Measurements from ENCODE around the gene ST8SIA1.

ST8SIA1 gene

GRCh38 chr12:22256041-22256441, 78.5 kb downstream of the ST8SIA1 start:
- DNase-seq = no peak
- in situ Hi-C loops (cut with MboI; ENCODE audit: low pct_unique_long_range_greater_than_20kb, low sequenced_read_pairs) = no loop called here

- in situ Hi-C loops (cut with MboI; ENCODE audit: low pct_unique_long_range_greater_than_20kb, low sequenced_read_pairs) = no loop called here
- DNase-seq = no peak
Measured at GRCh38 chr12:22255097-22255496, 79.4 kb downstream of the ST8SIA1 start.

GRCh38 chr12:22254478-22254877, 80.0 kb downstream of the ST8SIA1 start:
- in situ Hi-C loops (cut with MboI; ENCODE audit: low pct_unique_long_range_greater_than_20kb, low sequenced_read_pairs) = no loop called here
- DNase-seq = no peak

GRCh38 chr12:22252057-22252456, 82.5 kb downstream of the ST8SIA1 start:
- in situ Hi-C loops (cut with MboI; ENCODE audit: low pct_unique_long_range_greater_than_20kb, low sequenced_read_pairs) = no loop called here
- DNase-seq = no peak

GRCh38 chr12:22250762-22251161, 83.7 kb downstream of the ST8SIA1 start:
- DNase-seq = peak; percentile 72
- in situ Hi-C loops (cut with MboI; ENCODE audit: low pct_unique_long_range_greater_than_20kb, low sequenced_read_pairs) = no loop called here

GRCh38 chr12:22248571-22249115, 85.9 kb downstream of the ST8SIA1 start:
- no peak for DNase-seq
- in situ Hi-C loops (cut with MboI; ENCODE audit: low pct_unique_long_range_greater_than_20kb, low sequenced_read_pairs) = no loop called here

GRCh38 chr12:22248121-22248520, 86.4 kb downstream of the ST8SIA1 start:
- DNase-seq = no peak
- in situ Hi-C loops (cut with MboI; ENCODE audit: low pct_unique_long_range_greater_than_20kb, low sequenced_read_pairs) = no loop called here

- in situ Hi-C loops (cut with MboI; ENCODE audit: low pct_unique_long_range_greater_than_20kb, low sequenced_read_pairs) = no loop called here
- no peak for DNase-seq
Measured at GRCh38 chr12:22246217-22246846, 88.2 kb downstream of the ST8SIA1 start.

GRCh38 chr12:22242726-22243125, 91.8 kb downstream of the ST8SIA1 start:
- DNase-seq = no peak
- in situ Hi-C loops (cut with MboI; ENCODE audit: low pct_unique_long_range_greater_than_20kb, low sequenced_read_pairs) = no loop called here

GRCh38 chr12:22238211-22238610, 96.3 kb downstream of the ST8SIA1 start:
- DNase-seq = no peak

GRCh38 chr12:22234561-22234960, 99.9 kb downstream of the ST8SIA1 start:
- in situ Hi-C loops (cut with MboI; ENCODE audit: low pct_unique_long_range_greater_than_20kb, low sequenced_read_pairs) = no loop called here
- no peak for DNase-seq

More at GRCh38 chr12:22238211-22238610, 96.3 kb downstream of the ST8SIA1 start:
- in situ Hi-C loops (cut with MboI; ENCODE audit: low pct_unique_long_range_greater_than_20kb, low sequenced_read_pairs) = no loop called here

GRCh38 chr12:22231836-22232235, 102.7 kb downstream of the ST8SIA1 start:
- DNase-seq = no peak
- in situ Hi-C loops (cut with MboI; ENCODE audit: low pct_unique_long_range_greater_than_20kb, low sequenced_read_pairs) = no loop called here

GRCh38 chr12:22231078-22231477, 103.4 kb downstream of the ST8SIA1 start:
- DNase-seq = no peak
- in situ Hi-C loops (cut with MboI; ENCODE audit: low pct_unique_long_range_greater_than_20kb, low sequenced_read_pairs) = no loop called here

GRCh38 chr12:22230280-22230794, 104.2 kb downstream of the ST8SIA1 start:
- in situ Hi-C loops (cut with MboI; ENCODE audit: low pct_unique_long_range_greater_than_20kb, low sequenced_read_pairs) = no loop called here

GRCh38 chr12:22229652-22230279, 104.7 kb downstream of the ST8SIA1 start:
- no peak for DNase-seq
- in situ Hi-C loops (cut with MboI; ENCODE audit: low pct_unique_long_range_greater_than_20kb, low sequenced_read_pairs) = no loop called here

More at GRCh38 chr12:22230280-22230794, 104.2 kb downstream of the ST8SIA1 start:
- DNase-seq = no peak

- in situ Hi-C loops (cut with MboI; ENCODE audit: low pct_unique_long_range_greater_than_20kb, low sequenced_read_pairs) = no loop called here
- no peak for DNase-seq
Measured at GRCh38 chr12:22228022-22228875, 106.3 kb downstream of the ST8SIA1 start.

- in situ Hi-C loops (cut with MboI; ENCODE audit: low pct_unique_long_range_greater_than_20kb, low sequenced_read_pairs) = no loop called here
- DNase-seq = no peak
Measured at GRCh38 chr12:22223356-22223755, 111.2 kb downstream of the ST8SIA1 start.

GRCh38 chr12:22217556-22217955, 117.0 kb downstream of the ST8SIA1 start:
- DNase-seq = no peak
- in situ Hi-C loops (cut with MboI; ENCODE audit: low pct_unique_long_range_greater_than_20kb, low sequenced_read_pairs) = no loop called here

GRCh38 chr12:22215467-22216253, 118.8 kb downstream of the ST8SIA1 start:
- no peak for DNase-seq
- in situ Hi-C loops (cut with MboI; ENCODE audit: low pct_unique_long_range_greater_than_20kb, low sequenced_read_pairs) = no loop called here

All from KBM-7 (cell line).